Liver (tissue), 9 donors: ENCODE data around the gene ID3. TPM values are rescaled to one million over a fixed set of nuclear protein-coding genes. Genes with fewer than 3 reads are reported as not detected.

Source experiments
- DNase-seq: peaks from one replicate; pipeline ENCODE4 v3.0.0-alpha.2; 2017; ENCODE audit warnings: low spot score
- H3K27ac ChIP-seq, 2 donors: one replicate each; pipeline ENCODE4 v1.7.0; 2013; ENCODE audit warnings: inconsistent platforms in 2 of 2, low read length in 2 of 2, control low read depth in 1 of 2, low read depth in 1 of 2, mild to moderate bottlenecking in 1 of 2
- H3K27me3 ChIP-seq, 4 donors: one replicate each; pipeline versions ENCODE4 v1.6.1 to v1.7.0; 2013; ENCODE audit warnings: low read length in 3 of 4, inconsistent platforms in 1 of 4, mild to moderate bottlenecking in 1 of 4, moderate library complexity in 1 of 4; ENCODE audit not compliant: control insufficient read depth in 4 of 4, insufficient read depth in 4 of 4
- H3K36me3 ChIP-seq, 4 donors: one replicate each; pipeline versions ENCODE4 v1.6.1 to v1.7.0; 2013; ENCODE audit warnings: low read length in 3 of 4, mild to moderate bottlenecking in 3 of 4, low read depth in 1 of 4, moderate library complexity in 1 of 4; ENCODE audit not compliant: control insufficient read depth in 4 of 4, insufficient read depth in 3 of 4
- H3K4me1 ChIP-seq, 4 donors: one replicate each; pipeline versions ENCODE4 v1.6.1 to v1.7.0; 2013; ENCODE audit warnings: low read length in 3 of 4, mild to moderate bottlenecking in 3 of 4, moderate library complexity in 1 of 4; ENCODE audit not compliant: control insufficient read depth in 4 of 4, insufficient read depth in 4 of 4
- H3K4me3 ChIP-seq, 3 donors: one replicate each; pipeline versions ENCODE4 v1.6.1 to v1.7.0; 2013; ENCODE audit warnings: low read length in 3 of 3, control low read depth in 1 of 3, low read depth in 1 of 3, mild to moderate bottlenecking in 1 of 3
- H3K9ac ChIP-seq, 2 donors: one replicate each; pipeline ENCODE4 v1.7.0; 2013; ENCODE audit warnings: low read length in 2 of 2, mild to moderate bottlenecking in 2 of 2, moderate library complexity in 2 of 2, control low read depth in 1 of 2, low read depth in 1 of 2
- H3K9me3 ChIP-seq, 4 donors: one replicate each; pipeline versions ENCODE4 v1.6.1 to v1.7.0; 2013; ENCODE audit warnings: low read length in 3 of 4; ENCODE audit not compliant: control insufficient read depth in 4 of 4
- EGR1 ChIP-seq, 2 donors: IDR thresholded peaks; 2 replicates each; pipeline ENCODE4 v1.6.1; 2016 to 2018; ENCODE audit warnings: antibody characterized with exemption in 2 of 2, low read depth in 2 of 2
- FOXA1 ChIP-seq: IDR thresholded peaks from 2 replicates; pipeline ENCODE4 v1.6.1; 2016; ENCODE audit warnings: antibody characterized with exemption
- FOXA2 ChIP-seq: IDR thresholded peaks from 2 replicates; pipeline ENCODE4 v1.6.1; 2016; ENCODE audit warnings: antibody characterized with exemption
- GABPA ChIP-seq, 2 donors: IDR thresholded peaks in 1 of 2; conservative IDR thresholded peaks in 1 of 2; 2 replicates each; pipeline ENCODE4 v1.6.1; 2016; ENCODE audit warnings: antibody characterized with exemption in 2 of 2, mild to moderate bottlenecking in 1 of 2, moderate library complexity in 1 of 2
- HNF4A ChIP-seq, 2 donors: conservative IDR thresholded peaks; 2 replicates each; pipeline ENCODE4 v1.6.1; 2016; ENCODE audit warnings: antibody characterized with exemption in 2 of 2, mild to moderate bottlenecking in 2 of 2
- HNF4G ChIP-seq: IDR thresholded peaks from 2 replicates; pipeline ENCODE4 v1.6.1; 2016; ENCODE audit warnings: antibody characterized with exemption
- JUND ChIP-seq, 2 donors: IDR thresholded peaks; 2 replicates each; pipeline ENCODE4 v1.6.1; 2016; ENCODE audit warnings: antibody characterized with exemption in 2 of 2
- NR2F2 ChIP-seq: IDR thresholded peaks from 2 replicates; pipeline ENCODE4 v1.6.1; 2016; ENCODE audit warnings: antibody characterized with exemption
- RAD21 ChIP-seq, 2 donors: IDR thresholded peaks; 2 replicates each; pipeline ENCODE4 v1.6.1; 2016; ENCODE audit warnings: antibody characterized with exemption in 2 of 2, mild to moderate bottlenecking in 2 of 2
- RXRA ChIP-seq, 2 donors: IDR thresholded peaks; 2 replicates each; pipeline ENCODE4 v1.6.1; 2017 to 2018; ENCODE audit warnings: antibody characterized with exemption in 2 of 2, mild to moderate bottlenecking in 1 of 2
- SP1 ChIP-seq: IDR thresholded peaks from 2 replicates; pipeline ENCODE4 v1.6.1; 2018; ENCODE audit warnings: antibody characterized with exemption, mild to moderate bottlenecking
- TAF1 ChIP-seq: conservative IDR thresholded peaks from 2 replicates; pipeline ENCODE4 v1.6.1; 2016; ENCODE audit warnings: antibody characterized with exemption, mild to moderate bottlenecking
- YY1 ChIP-seq: IDR thresholded peaks from 2 replicates; pipeline ENCODE4 v1.6.1; 2016; ENCODE audit warnings: antibody characterized with exemption, mild to moderate bottlenecking
- WGBS: extraction: QIAGEN DNeasy Blood & Tissue Kit; methylation state at CpG from one replicate; pipeline ENCODE4 v1.1.7; 2013; 5-methylcytosine and 5-hydroxymethylcytosine counted together
- polyA plus RNA-seq, 2 donors: library from polyadenylated mRNA; stranded (reverse) in 1 of 2; unstranded in 1 of 2; fragments of 200-250 nt in 1 of 2; fragments of >200 nt in 1 of 2; fragmentation: Nextera tagmentation in 1 of 2; extraction: Ambion mirVana in 1 of 2; gene quantifications; one replicate each; pipeline versions ENCODE4 v1.2.1 to v1.2.3, GENCODE V29; 2013 to 2015
- total RNA-seq, 2 donors: library from RNA; depleted of rRNA; stranded (reverse); fragments of >200 nt; gene quantifications; one replicate each; pipeline ENCODE4 v1.2.3, GENCODE V29; 2014
- TF ChIP-seq, protein P1 (sequence below): IDR thresholded peaks from 2 replicates; pipeline ENCODE4 v1.6.1; 2016; ENCODE audit warnings: antibody characterized with exemption
- TF ChIP-seq, protein P2 (sequence below): IDR thresholded peaks from 2 replicates; pipeline ENCODE4 v1.6.1; 2016; ENCODE audit warnings: antibody characterized with exemption
- TF ChIP-seq, protein P3 (sequence below): IDR thresholded peaks from 2 replicates; pipeline ENCODE4 v1.6.1; 2016; ENCODE audit warnings: antibody characterized with exemption, mild to moderate bottlenecking
- TF ChIP-seq, protein P4 (sequence below): IDR thresholded peaks from 2 replicates; pipeline ENCODE4 v1.6.1; 2016; ENCODE audit warnings: antibody characterized with exemption
- TF ChIP-seq, protein P5 (sequence below): fragments of 150-350 bp; IDR thresholded peaks from 2 replicates; pipeline ENCODE4 v1.5.1; 2017; ENCODE audit warnings: improper control_type of control experiment, low read depth, low read length; ENCODE audit not compliant: missing input control
- donor health status: healthy.
- donor health status: healthy.
- donor health status: healthy.
- donor health status: healthy.
- donor health status: healthy.

Gene ID3
- total and polyA plus RNA-seq, 4 donors, result 21.6 to 42.6 (median 37.9) TPM

DNA sequence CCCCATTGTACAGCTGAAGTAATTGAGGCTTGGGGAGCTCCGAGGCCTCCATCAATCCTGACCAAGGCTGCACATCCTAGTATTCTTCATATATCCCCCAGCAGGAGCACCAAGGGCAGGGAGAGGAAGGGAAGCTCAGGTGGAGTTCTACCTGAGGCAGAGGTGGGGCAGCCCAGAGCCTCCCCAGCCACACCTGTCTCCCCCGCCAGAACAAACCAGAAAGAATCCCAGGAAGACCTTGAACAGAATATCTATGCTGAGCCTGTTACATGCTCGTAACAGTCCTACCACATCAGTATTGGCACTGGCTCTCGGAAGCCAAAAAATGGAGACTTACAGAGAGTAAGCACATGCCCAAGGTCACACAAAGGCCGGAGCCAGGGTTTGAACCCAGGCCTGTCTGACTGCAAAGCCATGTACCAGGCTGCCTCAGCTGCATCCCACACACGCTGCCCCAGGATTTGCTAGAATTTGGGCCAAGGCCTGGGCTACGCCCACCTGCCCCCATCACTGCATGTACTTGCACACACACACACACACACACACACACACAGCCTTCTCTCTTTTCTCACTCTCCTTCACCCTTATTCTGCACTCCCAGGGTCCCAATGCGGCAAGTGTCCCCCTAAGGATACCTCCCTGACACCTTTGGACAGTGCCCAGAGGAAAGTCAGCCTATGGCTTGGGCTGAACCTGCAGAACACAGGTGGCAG lies 32.8 kb downstream of the ID3 start:
- no peaks in the 10 kb centered on the region for H3K36me3 ChIP-seq
- TF ChIP-seq JUND (IDR thresholded peaks at IDR 0.05) (no peak), TAF1 (no peak), RXRA (IDR thresholded peaks at IDR 0.05) (no peak), GABPA (IDR thresholded peaks at IDR 0.05 in 1 of 2, conservative IDR thresholded peaks at IDR 0.05 in 1 of 2) (no peak), FOXA2 (no peak)
- 95% methylated on average over 8 of the region's 8 CpGs for WGBS
- H3K27me3 ChIP-seq, result no peaks in the 10 kb centered on the region
- H3K9me3 ChIP-seq, result no peaks in the 10 kb centered on the region
- H3K9ac ChIP-seq, result no peak overlapping the region
- H3K4me1 ChIP-seq, result peaks cover 10 to 14% (median 12%) of the 10 kb centered on the region in 4 donors
- H3K4me3 ChIP-seq, result no peak overlapping the region
- H3K27ac ChIP-seq, result no peak overlapping the region
- no peak for DNase-seq

DNA sequence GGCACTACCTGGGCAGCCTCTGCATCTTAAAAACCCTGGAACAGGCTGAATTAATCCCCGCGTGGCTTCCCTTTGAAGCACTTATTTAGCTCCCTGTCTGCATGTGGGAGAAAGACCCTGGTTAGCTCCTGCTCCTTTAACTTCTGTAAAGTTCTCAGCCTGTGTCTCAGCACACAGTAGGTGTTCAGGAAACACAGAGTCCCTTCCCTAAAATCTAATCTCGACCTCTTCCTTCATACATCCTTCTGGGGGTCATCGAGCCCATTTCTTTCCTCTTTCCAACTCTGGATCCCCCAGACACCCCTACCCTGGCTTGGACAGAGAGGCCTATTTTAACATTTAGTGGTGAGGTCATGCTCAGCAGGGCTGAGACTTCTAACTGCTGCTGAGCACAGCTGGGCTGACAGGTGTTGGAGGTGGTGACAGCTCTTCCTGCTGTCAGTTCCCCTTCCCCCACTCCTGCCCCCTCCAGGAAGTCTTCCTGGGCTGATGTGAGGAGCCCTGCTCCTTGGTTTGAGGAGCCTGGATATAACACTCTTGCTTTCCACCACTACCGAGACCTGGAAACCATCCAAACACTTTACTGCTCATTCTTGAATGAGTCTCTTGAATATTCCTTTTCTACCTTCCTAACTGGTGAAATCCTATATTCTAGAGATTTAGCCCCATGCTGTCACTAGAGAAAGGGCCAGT lies 33.6 kb downstream of the ID3 start:
- no peaks in the 10 kb centered on the region for H3K36me3 ChIP-seq
- no peak overlapping the region for H3K9ac ChIP-seq
- TF ChIP-seq, protein P1, sequence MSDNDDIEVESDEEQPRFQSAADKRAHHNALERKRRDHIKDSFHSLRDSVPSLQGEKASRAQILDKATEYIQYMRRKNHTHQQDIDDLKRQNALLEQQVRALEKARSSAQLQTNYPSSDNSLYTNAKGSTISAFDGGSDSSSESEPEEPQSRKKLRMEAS, result no peak
- TF ChIP-seq HNF4A (conservative IDR thresholded peaks at IDR 0.05) (no peak), HNF4G (no peak), RAD21 (IDR thresholded peaks at IDR 0.05) (no peak)
- no peak overlapping the region for H3K27ac ChIP-seq
- no peaks in the 10 kb centered on the region for H3K9me3 ChIP-seq
- peaks cover 5 to 8% (median 6%) of the 10 kb centered on the region in 4 donors for H3K4me1 ChIP-seq
- DNase-seq, result no peak
- no peaks in the 10 kb centered on the region for H3K27me3 ChIP-seq
- 83% methylated on average over 5 of the region's 5 CpGs for WGBS
- no peak overlapping the region for H3K4me3 ChIP-seq

DNA sequence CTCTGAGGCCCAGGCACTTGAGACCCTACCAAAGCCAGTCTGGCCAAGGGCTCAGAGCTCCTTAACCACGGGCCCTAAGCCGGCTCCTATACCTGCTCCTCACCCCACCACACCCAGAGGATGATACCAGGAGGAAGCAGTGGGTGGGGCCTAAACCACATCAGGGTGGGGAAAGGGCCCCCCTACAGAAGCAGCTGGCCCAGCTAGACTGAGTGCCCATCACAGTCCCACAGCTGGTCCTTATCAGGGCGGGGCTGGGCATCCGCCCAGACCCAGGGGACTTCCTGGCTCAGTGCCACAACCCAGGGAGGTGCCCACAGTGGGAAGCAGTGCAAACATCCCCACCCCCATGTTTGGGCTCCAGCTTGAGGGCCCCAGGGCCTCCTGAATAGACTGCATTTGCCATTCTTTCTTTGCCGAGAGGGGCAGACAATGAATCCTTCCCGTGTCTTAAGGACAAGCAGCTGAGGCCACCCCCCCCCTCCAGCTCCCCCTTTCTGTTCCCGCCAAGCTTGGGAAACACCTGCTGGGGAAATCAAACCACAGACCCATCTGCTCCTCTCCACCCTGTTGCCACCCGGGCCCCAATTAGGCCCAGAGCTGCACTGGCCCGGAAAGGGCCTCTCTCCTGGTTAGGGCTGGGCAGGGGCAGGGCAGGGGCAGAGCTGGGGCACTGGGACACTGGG lies 34.4 kb downstream of the ID3 start:
- DNase-seq, result peak; percentile 96
- Histone ChIP-seq H3K9ac (no peak overlapping the region), H3K36me3 (no peaks in the 10 kb centered on the region), H3K27ac (peak overlapping the region in 1 of 2 donors; percentile 13), H3K9me3 (no peaks in the 10 kb centered on the region), H3K27me3 (no peaks in the 10 kb centered on the region), H3K4me3 (no peak overlapping the region), H3K4me1 (no peaks in the 10 kb centered on the region)
- 63% methylated on average over 9 of the region's 9 CpGs for WGBS
- TF ChIP-seq NR2F2 (no peak), EGR1 (IDR thresholded peaks at IDR 0.05; ENCODE audit: low read depth in 2 of 2) (no peak), FOXA1 (no peak), RXRA (IDR thresholded peaks at IDR 0.05) (no peak), JUND (IDR thresholded peaks at IDR 0.05) (no peak), HNF4A (conservative IDR thresholded peaks at IDR 0.05) (no peak), SP1 (no peak), FOXA2 (no peak), TAF1 (no peak), YY1 (no peak)
- TF ChIP-seq, protein P2, sequence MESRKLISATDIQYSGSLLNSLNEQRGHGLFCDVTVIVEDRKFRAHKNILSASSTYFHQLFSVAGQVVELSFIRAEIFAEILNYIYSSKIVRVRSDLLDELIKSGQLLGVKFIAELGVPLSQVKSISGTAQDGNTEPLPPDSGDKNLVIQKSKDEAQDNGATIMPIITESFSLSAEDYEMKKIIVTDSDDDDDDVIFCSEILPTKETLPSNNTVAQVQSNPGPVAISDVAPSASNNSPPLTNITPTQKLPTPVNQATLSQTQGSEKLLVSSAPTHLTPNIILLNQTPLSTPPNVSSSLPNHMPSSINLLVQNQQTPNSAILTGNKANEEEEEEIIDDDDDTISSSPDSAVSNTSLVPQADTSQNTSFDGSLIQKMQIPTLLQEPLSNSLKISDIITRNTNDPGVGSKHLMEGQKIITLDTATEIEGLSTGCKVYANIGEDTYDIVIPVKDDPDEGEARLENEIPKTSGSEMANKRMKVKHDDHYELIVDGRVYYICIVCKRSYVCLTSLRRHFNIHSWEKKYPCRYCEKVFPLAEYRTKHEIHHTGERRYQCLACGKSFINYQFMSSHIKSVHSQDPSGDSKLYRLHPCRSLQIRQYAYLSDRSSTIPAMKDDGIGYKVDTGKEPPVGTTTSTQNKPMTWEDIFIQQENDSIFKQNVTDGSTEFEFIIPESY, result no peak
- TF ChIP-seq, protein P3, sequence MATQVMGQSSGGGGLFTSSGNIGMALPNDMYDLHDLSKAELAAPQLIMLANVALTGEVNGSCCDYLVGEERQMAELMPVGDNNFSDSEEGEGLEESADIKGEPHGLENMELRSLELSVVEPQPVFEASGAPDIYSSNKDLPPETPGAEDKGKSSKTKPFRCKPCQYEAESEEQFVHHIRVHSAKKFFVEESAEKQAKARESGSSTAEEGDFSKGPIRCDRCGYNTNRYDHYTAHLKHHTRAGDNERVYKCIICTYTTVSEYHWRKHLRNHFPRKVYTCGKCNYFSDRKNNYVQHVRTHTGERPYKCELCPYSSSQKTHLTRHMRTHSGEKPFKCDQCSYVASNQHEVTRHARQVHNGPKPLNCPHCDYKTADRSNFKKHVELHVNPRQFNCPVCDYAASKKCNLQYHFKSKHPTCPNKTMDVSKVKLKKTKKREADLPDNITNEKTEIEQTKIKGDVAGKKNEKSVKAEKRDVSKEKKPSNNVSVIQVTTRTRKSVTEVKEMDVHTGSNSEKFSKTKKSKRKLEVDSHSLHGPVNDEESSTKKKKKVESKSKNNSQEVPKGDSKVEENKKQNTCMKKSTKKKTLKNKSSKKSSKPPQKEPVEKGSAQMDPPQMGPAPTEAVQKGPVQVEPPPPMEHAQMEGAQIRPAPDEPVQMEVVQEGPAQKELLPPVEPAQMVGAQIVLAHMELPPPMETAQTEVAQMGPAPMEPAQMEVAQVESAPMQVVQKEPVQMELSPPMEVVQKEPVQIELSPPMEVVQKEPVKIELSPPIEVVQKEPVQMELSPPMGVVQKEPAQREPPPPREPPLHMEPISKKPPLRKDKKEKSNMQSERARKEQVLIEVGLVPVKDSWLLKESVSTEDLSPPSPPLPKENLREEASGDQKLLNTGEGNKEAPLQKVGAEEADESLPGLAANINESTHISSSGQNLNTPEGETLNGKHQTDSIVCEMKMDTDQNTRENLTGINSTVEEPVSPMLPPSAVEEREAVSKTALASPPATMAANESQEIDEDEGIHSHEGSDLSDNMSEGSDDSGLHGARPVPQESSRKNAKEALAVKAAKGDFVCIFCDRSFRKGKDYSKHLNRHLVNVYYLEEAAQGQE, result no peak
- TF ChIP-seq, protein P4, sequence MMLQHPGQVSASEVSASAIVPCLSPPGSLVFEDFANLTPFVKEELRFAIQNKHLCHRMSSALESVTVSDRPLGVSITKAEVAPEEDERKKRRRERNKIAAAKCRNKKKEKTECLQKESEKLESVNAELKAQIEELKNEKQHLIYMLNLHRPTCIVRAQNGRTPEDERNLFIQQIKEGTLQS, result no peak
- TF ChIP-seq, protein P5, sequence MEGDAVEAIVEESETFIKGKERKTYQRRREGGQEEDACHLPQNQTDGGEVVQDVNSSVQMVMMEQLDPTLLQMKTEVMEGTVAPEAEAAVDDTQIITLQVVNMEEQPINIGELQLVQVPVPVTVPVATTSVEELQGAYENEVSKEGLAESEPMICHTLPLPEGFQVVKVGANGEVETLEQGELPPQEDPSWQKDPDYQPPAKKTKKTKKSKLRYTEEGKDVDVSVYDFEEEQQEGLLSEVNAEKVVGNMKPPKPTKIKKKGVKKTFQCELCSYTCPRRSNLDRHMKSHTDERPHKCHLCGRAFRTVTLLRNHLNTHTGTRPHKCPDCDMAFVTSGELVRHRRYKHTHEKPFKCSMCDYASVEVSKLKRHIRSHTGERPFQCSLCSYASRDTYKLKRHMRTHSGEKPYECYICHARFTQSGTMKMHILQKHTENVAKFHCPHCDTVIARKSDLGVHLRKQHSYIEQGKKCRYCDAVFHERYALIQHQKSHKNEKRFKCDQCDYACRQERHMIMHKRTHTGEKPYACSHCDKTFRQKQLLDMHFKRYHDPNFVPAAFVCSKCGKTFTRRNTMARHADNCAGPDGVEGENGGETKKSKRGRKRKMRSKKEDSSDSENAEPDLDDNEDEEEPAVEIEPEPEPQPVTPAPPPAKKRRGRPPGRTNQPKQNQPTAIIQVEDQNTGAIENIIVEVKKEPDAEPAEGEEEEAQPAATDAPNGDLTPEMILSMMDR, result no peak
- TF ChIP-seq, protein P1, result no peak
